Mesendoderm (in vitro differentiated cells): ENCODE data around the gene ATP12A.
A peak's percentile ranks its signal among the peaks of the same experiment; 100 is the strongest.
"Not testable (repeated sequence)": the region's sequence is repeated elsewhere in the genome, so short reads cannot be mapped to it uniquely, and the experiment has no call there.

Source experiments
- DNase-seq: peaks from one replicate; pipeline ENCODE4 v3.0.0; 2013
- H2AK5ac ChIP-seq: 2 replicates; pipeline ENCODE4 v1.6.1; 2013; ENCODE audit warnings: low read length, inconsistent platforms
- H2BK120ac ChIP-seq: 2 replicates; pipeline ENCODE4 v1.6.1; 2013; ENCODE audit warnings: low read depth, mild to moderate bottlenecking, low read length, moderate library complexity, mixed read lengths
- H2BK15ac ChIP-seq: replicated peaks from 2 replicates; pipeline ENCODE4 v1.6.1; 2013; ENCODE audit warnings: low read depth, mild to moderate bottlenecking, moderate library complexity
- H2BK5ac ChIP-seq: 2 replicates; pipeline ENCODE4 v1.6.1; 2013; ENCODE audit warnings: low read length, inconsistent platforms
- H3K18ac ChIP-seq: 2 replicates; pipeline ENCODE4 v1.6.1; 2013; ENCODE audit warnings: mild to moderate bottlenecking, low read length, mixed read lengths
- H3K23ac ChIP-seq: one replicate; pipeline ENCODE4 v1.6.1; 2013; ENCODE audit warnings: low read length
- H3K27ac ChIP-seq: 2 replicates; pipeline ENCODE4 v1.5.1; 2013; ENCODE audit warnings: low read depth, mild to moderate bottlenecking, inconsistent platforms, low read length, moderate library complexity
- H3K27me3 ChIP-seq: 2 replicates; pipeline ENCODE4 v1.6.1; 2013; ENCODE audit warnings: low read length, control low read depth, mild to moderate bottlenecking, inconsistent platforms; ENCODE audit not compliant: insufficient read depth, poor library complexity
- H3K36me3 ChIP-seq: 2 replicates; pipeline ENCODE4 v1.6.1; 2013; ENCODE audit warnings: low read length, inconsistent platforms; ENCODE audit not compliant: control insufficient read depth, insufficient read depth
- H3K4ac ChIP-seq: one replicate; pipeline ENCODE4 v1.6.1; 2013; ENCODE audit warnings: low read depth, mild to moderate bottlenecking, low read length, moderate library complexity
- H3K4me1 ChIP-seq: 2 replicates; pipeline ENCODE4 v1.6.1; 2013; ENCODE audit warnings: low read depth, low read length, inconsistent platforms; ENCODE audit not compliant: control insufficient read depth
- H3K4me2 ChIP-seq: 2 replicates; pipeline ENCODE4 v1.6.1; 2013; ENCODE audit warnings: low read length
- H3K4me3 ChIP-seq: 2 replicates; pipeline ENCODE4 v1.5.1; 2013; ENCODE audit warnings: mild to moderate bottlenecking, low read length
- H3K56ac ChIP-seq: one replicate; pipeline ENCODE4 v1.6.1; 2013; ENCODE audit warnings: low read length
- H3K79me1 ChIP-seq: 2 replicates; pipeline ENCODE4 v1.6.1; 2013; ENCODE audit warnings: low read length, inconsistent platforms
- H3K79me2 ChIP-seq: 2 replicates; pipeline ENCODE4 v1.6.1; 2013; ENCODE audit warnings: mild to moderate bottlenecking, low read length; ENCODE audit not compliant: control insufficient read depth, insufficient read depth
- H3K9ac ChIP-seq: 2 replicates; pipeline ENCODE4 v1.6.1; 2013; ENCODE audit warnings: low read length, inconsistent platforms
- H4K5ac ChIP-seq: one replicate; pipeline ENCODE4 v1.6.1; 2013; ENCODE audit warnings: low read length
- H4K8ac ChIP-seq: one replicate; pipeline ENCODE4 v1.6.1; 2013; ENCODE audit warnings: low read depth, mild to moderate bottlenecking, control low read depth, low read length, moderate library complexity
- WGBS: extraction: QIAGEN DNeasy Blood & Tissue Kit; methylation state at CpG from one replicate; pipeline ENCODE4 v1.1.7; 2013; ENCODE audit warnings: low lambda C conversion rate, missing lambda C conversion rate; ENCODE audit not compliant: insufficient coverage; ENCODE audit errors: extremely low coverage; 5-methylcytosine and 5-hydroxymethylcytosine counted together

The ATP12A gene

DNA sequence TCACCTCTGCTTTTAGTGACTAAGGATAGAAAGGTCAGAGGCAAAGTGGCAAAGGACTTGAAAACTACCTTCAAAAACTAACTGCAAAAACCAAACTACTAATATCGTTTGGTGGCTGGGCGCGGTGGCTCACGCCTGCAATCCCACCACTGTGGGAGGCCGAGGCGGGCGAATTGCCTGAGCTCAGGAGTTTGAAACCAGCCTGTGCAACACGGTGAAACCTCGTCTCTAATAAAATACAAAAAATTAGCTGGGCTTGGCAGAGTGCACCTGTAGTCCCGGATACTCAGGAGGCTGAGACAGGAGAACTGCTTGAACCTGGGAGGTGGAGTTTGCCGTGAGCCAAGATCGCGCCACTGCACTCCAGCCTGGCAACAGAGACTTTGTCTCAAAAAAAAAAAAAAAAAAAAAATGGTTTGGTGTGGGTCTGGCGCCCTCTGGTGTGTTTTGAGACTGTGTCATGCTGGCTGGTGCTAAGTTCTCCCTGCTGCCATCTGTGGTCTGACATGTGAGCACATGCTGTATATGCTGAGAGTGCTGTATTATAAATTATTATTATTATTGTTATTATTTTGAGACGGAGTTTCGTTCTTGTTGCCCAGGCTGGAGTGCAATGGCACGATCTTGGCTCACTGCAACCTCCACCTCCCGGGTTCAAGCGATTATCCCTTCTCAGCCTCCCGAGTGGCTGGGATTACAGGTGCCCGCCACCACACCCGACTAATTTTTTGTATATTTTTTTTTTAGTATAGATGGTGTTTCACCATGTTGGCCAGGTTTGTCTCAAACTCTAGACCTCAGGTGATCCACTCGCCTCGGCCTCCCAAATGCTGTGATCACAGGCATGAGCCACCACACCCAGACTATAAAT, 47.8 kb downstream of the ATP12A start:
- no peaks in the 10 kb centered on the region for H3K79me2 ChIP-seq
- H3K4me1 ChIP-seq: no peaks in the 10 kb centered on the region
- no peak overlapping the region for H3K4me2 ChIP-seq
- no peak overlapping the region for H2BK120ac ChIP-seq
- no peaks in the 10 kb centered on the region for H3K36me3 ChIP-seq
- H3K4me3 ChIP-seq: no peak overlapping the region
- no peak overlapping the region for H3K18ac ChIP-seq
- no peak overlapping the region for H3K23ac ChIP-seq
- H4K8ac ChIP-seq: no peak overlapping the region
- no peak overlapping the region for H2BK5ac ChIP-seq
- WGBS: no CpG with 5 or more reads among the region's 24 CpGs
- no peak overlapping the region for H2AK5ac ChIP-seq
- no peak overlapping the region for H3K27ac ChIP-seq
- H3K9ac ChIP-seq: no peak overlapping the region
- no peak overlapping the region for H4K5ac ChIP-seq
- peak; percentile 88 for DNase-seq
- H3K56ac ChIP-seq: no peak overlapping the region
- no peak overlapping the region for H2BK15ac ChIP-seq
- no peak overlapping the region for H3K4ac ChIP-seq
- no peaks in the 10 kb centered on the region for H3K79me1 ChIP-seq
- H3K27me3 ChIP-seq: no peaks in the 10 kb centered on the region

DNA sequence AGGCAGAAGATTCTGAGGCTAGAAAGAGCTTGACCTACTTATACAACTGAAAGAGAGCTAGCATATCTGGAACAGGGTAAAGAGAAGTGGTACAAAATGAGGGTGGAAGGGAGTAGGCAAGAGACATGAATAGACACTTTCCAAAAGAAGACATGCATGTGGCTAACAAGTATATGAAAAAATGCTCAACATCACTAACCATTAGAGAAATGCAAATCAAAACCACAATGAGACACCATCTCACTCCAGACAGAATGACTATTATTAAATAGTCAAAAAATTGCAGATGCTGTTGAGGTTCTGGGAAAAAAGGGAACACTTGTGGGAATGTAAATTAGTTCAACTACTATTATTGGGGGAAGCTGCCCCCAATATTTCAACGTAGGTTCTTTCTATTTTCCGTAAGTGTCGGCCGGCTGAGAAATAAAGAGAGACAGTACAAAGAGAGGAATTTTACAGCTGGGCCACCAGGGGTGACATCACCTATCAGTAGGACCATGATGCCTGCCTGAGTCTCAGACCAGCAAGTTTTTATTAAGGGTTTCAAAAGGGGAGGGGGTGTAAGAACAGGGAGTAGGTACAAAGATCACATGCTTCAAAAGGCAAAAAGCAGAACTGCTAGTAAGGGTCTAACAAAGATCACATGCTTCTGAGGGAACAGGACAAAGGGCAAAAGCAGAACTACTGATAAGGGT, 50.8 kb downstream of the ATP12A start:
- not testable (repeated sequence) for H3K27ac ChIP-seq, H3K18ac ChIP-seq, H3K56ac ChIP-seq, H2AK5ac ChIP-seq, H3K4me3 ChIP-seq, H3K27me3 ChIP-seq, H2BK15ac ChIP-seq, H2BK120ac ChIP-seq, H2BK5ac ChIP-seq, H3K23ac ChIP-seq, H3K4me2 ChIP-seq, H4K8ac ChIP-seq, H3K4me1 ChIP-seq, DNase-seq, H3K9ac ChIP-seq, H3K36me3 ChIP-seq, H3K4ac ChIP-seq, H4K5ac ChIP-seq, H3K79me2 ChIP-seq, H3K79me1 ChIP-seq
- no CpG with 5 or more reads among the region's 4 CpGs for WGBS

DNA sequence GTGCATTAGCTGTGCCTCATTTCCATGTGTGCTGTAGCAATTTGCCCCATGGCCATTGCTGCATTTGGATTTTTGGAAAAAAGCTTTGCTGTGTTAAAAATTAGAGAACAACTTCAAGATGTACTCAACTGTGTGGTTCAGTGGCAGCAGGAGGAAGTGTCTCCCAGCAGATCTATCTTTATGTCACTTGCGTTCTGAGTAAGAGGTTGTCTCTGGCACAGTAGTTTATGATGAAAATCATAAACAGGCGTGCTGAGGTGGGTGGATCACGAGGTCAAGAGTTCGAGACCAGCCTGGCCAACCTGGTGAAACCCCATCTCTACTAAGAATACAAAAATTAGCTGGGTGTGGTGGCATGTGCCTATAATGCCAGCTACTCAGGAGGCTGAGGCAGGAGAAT, 54.7 kb downstream of the ATP12A start:
- Histone ChIP-seq H3K23ac (no peak overlapping the region), H3K56ac (no peak overlapping the region), H3K4ac (no peak overlapping the region), H3K79me1 (no peaks in the 10 kb centered on the region), H2BK15ac (no peak overlapping the region), H2BK5ac (no peak overlapping the region), H3K4me3 (no peak overlapping the region), H2BK120ac (no peak overlapping the region), H3K27ac (no peak overlapping the region), H3K79me2 (no peaks in the 10 kb centered on the region), H2AK5ac (no peak overlapping the region), H4K5ac (no peak overlapping the region), H3K4me1 (no peaks in the 10 kb centered on the region), H3K18ac (no peak overlapping the region), H3K9ac (no peak overlapping the region), H3K36me3 (no peaks in the 10 kb centered on the region), H3K27me3 (no peaks in the 10 kb centered on the region), H3K4me2 (no peak overlapping the region), H4K8ac (no peak overlapping the region)
- WGBS: no CpG with 5 or more reads among the region's 4 CpGs
- DNase-seq: no peak

DNA sequence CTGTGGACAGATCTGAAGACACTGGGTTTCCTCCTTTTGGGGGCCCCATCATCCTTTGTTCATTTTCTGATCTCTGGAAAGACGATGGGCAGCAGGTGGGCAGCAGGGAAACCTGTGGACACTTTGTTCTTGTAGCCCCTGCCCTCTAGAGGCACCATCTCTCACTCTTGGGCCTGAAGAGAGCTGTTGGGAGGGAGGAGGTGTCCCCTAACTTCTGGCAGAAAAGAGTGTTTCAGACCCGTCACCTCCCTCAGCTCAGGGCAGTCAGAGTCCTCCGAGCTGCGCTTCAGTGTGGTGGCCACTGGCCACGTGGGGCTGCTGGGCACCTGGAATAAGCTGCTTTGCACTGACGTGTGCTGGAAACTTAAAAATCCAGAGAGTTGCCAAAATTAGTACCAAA, 56.8 kb downstream of the ATP12A start:
- Histone ChIP-seq H4K5ac (no peak overlapping the region), H3K18ac (no peak overlapping the region), H2BK15ac (no peak overlapping the region), H4K8ac (no peak overlapping the region), H3K4me3 (no peak overlapping the region), H3K79me1 (no peaks in the 10 kb centered on the region), H3K9ac (no peak overlapping the region), H3K56ac (no peak overlapping the region), H3K4me2 (no peak overlapping the region), H3K4ac (no peak overlapping the region), H3K27me3 (no peaks in the 10 kb centered on the region), H3K79me2 (no peaks in the 10 kb centered on the region), H3K23ac (no peak overlapping the region), H2BK5ac (no peak overlapping the region), H2AK5ac (no peak overlapping the region), H3K36me3 (no peaks in the 10 kb centered on the region), H3K4me1 (peaks cover 6% of the 10 kb centered on the region), H3K27ac (no peak overlapping the region), H2BK120ac (no peak overlapping the region)
- WGBS: no CpG with 5 or more reads among the region's 6 CpGs
- peak; percentile 59 for DNase-seq

DNA sequence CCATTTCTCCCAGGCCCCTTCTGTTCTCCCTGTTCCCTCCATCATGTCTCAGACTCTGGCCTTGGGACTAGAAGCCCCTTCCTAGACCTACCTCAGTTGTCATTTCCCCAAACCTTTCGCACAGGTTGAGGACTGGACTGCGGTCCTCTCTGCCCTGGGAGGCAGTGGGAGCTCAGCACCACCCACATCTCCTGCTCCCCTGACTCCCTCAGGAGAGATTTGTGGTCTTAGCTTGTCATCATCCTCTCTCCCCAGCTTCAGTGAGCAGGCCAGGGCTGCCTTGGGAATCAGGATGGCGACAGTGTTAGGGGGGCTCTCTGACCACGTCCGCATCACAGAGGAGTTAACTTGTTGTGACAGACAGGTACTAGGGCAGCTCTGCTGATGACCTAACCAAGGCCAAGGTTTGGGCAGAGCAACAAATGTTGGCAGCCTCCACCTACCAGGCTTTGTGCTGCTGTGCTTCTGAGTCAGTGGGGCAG, 58.2 kb downstream of the ATP12A start:
- WGBS: no CpG with 5 or more reads among the region's 5 CpGs
- Histone ChIP-seq H3K79me1 (no peaks in the 10 kb centered on the region), H2BK5ac (no peak overlapping the region), H4K8ac (no peak overlapping the region), H3K4me1 (peaks cover 6% of the 10 kb centered on the region), H4K5ac (no peak overlapping the region), H3K18ac (no peak overlapping the region), H3K9ac (no peak overlapping the region), H3K27ac (no peak overlapping the region), H3K36me3 (no peaks in the 10 kb centered on the region), H3K4me2 (no peak overlapping the region), H3K4me3 (no peak overlapping the region), H3K79me2 (no peaks in the 10 kb centered on the region), H2AK5ac (no peak overlapping the region), H3K56ac (peak overlapping the region; percentile 25), H3K4ac (no peak overlapping the region), H2BK120ac (no peak overlapping the region), H2BK15ac (no peak overlapping the region), H3K27me3 (no peaks in the 10 kb centered on the region), H3K23ac (no peak overlapping the region)
- no peak for DNase-seq
